Neural cell (in vitro differentiated cells): ENCODE results near the gene NIPSNAP2. TPM values are rescaled to one million over a fixed set of nuclear protein-coding genes. Genes with fewer than 3 reads are reported as not detected.

Experiments
- H2AFZ ChIP-seq: fragments of 200-600, 300-800 bp; sonication (generic), shearing (Covaris generic); 2 replicates; pipeline ENCODE4 v1.6.0; 2014; ENCODE audit warnings: low read depth, mild to moderate bottlenecking, antibody characterized with exemption, low read length, moderate library complexity
- H3F3A ChIP-seq: fragments of 200-600 bp; shearing (Covaris generic); 2 replicates; pipeline ENCODE4 v1.6.1; 2016; ENCODE audit warnings: mild to moderate bottlenecking, moderate library complexity, mixed read lengths, antibody characterized with exemption, low read length; ENCODE audit not compliant: insufficient read depth, poor library complexity, severe bottlenecking
- H3K27ac ChIP-seq: fragments of 200-600, 300-800 bp; sonication (generic), shearing (Covaris generic); 2 replicates; pipeline ENCODE4 v1.5.1; 2014; ENCODE audit warnings: mild to moderate bottlenecking, low read length, moderate library complexity
- H3K27me3 ChIP-seq: fragments of 300-800, 200-600 bp; sonication (generic), shearing (Covaris generic); 2 replicates; pipeline ENCODE4 v1.6.0; 2014; ENCODE audit warnings: mild to moderate bottlenecking, low read depth, low read length, moderate library complexity; ENCODE audit not compliant: insufficient read depth
- H3K36me3 ChIP-seq: fragments of 300-800, 200-600 bp; sonication (generic), shearing (Covaris generic); 2 replicates; pipeline ENCODE4 v1.5.1; 2014; ENCODE audit warnings: mild to moderate bottlenecking, antibody characterized with exemption, low read length, moderate library complexity; ENCODE audit not compliant: insufficient read depth
- H3K4me2 ChIP-seq: fragments of 300-800, 200-600 bp; sonication (generic), shearing (Covaris generic); 2 replicates; pipeline ENCODE4 v1.6.0; 2014; ENCODE audit warnings: mild to moderate bottlenecking, low read length
- H3K4me3 ChIP-seq: fragments of 300-800, 200-600 bp; sonication (generic), shearing (Covaris generic); 2 replicates; pipeline ENCODE4 v1.5.1; 2014; ENCODE audit warnings: mild to moderate bottlenecking, low read length, moderate library complexity
- H3K79me2 ChIP-seq: fragments of 200-600 bp; shearing (Covaris generic); replicated peaks from 2 replicates; pipeline ENCODE4 v1.6.0; 2014; ENCODE audit warnings: mild to moderate bottlenecking, low read length, moderate library complexity; ENCODE audit not compliant: insufficient read depth
- H3K9ac ChIP-seq: fragments of 300-800, 200-600 bp; sonication (generic), shearing (Covaris generic); 2 replicates; pipeline ENCODE4 v1.6.1; 2016; ENCODE audit warnings: mild to moderate bottlenecking, low read length, mixed read lengths
- H3K9me2 ChIP-seq: fragments of 200-600 bp; shearing (Covaris generic); 2 replicates; pipeline ENCODE4 v1.6.1; 2016; ENCODE audit warnings: mild to moderate bottlenecking, low read length, mixed read lengths; ENCODE audit not compliant: insufficient read depth
- H3K9me3 ChIP-seq: fragments of 200-600, 300-800 bp; sonication (generic), shearing (Covaris generic); 2 replicates; pipeline ENCODE4 v1.6.1; 2016; ENCODE audit warnings: mild to moderate bottlenecking, mixed run types, low read length, moderate library complexity, mixed read lengths
- H4K20me1 ChIP-seq: fragments of 200-600 bp; shearing (Covaris generic); 2 replicates; pipeline ENCODE4 v1.6.1; 2016; ENCODE audit warnings: mild to moderate bottlenecking, mixed run types; ENCODE audit not compliant: insufficient read depth
- CTCF ChIP-seq: fragments of 450-650 bp; IDR thresholded peaks from 2 replicates; pipeline ENCODE4 v1.5.1; 2014; ENCODE audit warnings: antibody characterized with exemption, mild to moderate bottlenecking, moderate library complexity; ENCODE audit not compliant: poor library complexity, severe bottlenecking
- EP300 ChIP-seq: fragments of 450-650 bp; conservative IDR thresholded peaks from 2 replicates; pipeline ENCODE4 v1.6.1; 2014; ENCODE audit warnings: antibody characterized with exemption, mild to moderate bottlenecking, moderate library complexity; ENCODE audit not compliant: poor library complexity, severe bottlenecking
- EZH2 ChIP-seq: fragments of 200-600, 300-800 bp; shearing (Covaris generic), sonication (generic); IDR thresholded peaks from 2 replicates; pipeline ENCODE4 v1.6.1; 2014; ENCODE audit warnings: antibody characterized with exemption, low read length, borderline replicate concordance, mild to moderate bottlenecking; ENCODE audit not compliant: insufficient read depth, poor library complexity, severe bottlenecking
- MXI1 ChIP-seq: fragments of 450-650 bp; conservative IDR thresholded peaks from 2 replicates; pipeline ENCODE4 v1.6.1; 2014; ENCODE audit warnings: antibody characterized with exemption, mild to moderate bottlenecking; ENCODE audit not compliant: poor library complexity, severe bottlenecking
- POLR2AphosphoS5 ChIP-seq: IDR thresholded peaks from 2 replicates; pipeline ENCODE4 v1.6.1; 2012
- RAD21 ChIP-seq: fragments of 450-650 bp; conservative IDR thresholded peaks from 2 replicates; pipeline ENCODE4 v1.6.1; 2014; ENCODE audit warnings: antibody characterized with exemption, mild to moderate bottlenecking, moderate library complexity
- REST ChIP-seq: IDR thresholded peaks from 2 replicates; pipeline ENCODE4 v1.6.1; 2012; ENCODE audit warnings: borderline replicate concordance
- SMC3 ChIP-seq: fragments of 450-650 bp; conservative IDR thresholded peaks from 2 replicates; pipeline ENCODE4 v1.6.1; 2014; ENCODE audit warnings: antibody characterized with exemption, mild to moderate bottlenecking, moderate library complexity; ENCODE audit not compliant: poor library complexity
- TAF1 ChIP-seq: IDR thresholded peaks from 2 replicates; pipeline ENCODE4 v1.6.1; 2012; ENCODE audit warnings: low read depth
- polyA plus RNA-seq: library from polyadenylated mRNA; depleted of rRNA; stranded (reverse); fragments of >200 nt; gene quantifications from 2 replicates; pipeline ENCODE4 v1.2.3, GENCODE V29; 2014

NIPSNAP2 gene
- polyA plus RNA-seq, 1 donor from 2014 or later, result 87.0 TPM

- H3F3A ChIP-seq, result no peaks in the 10 kb centered on the region
- no peak overlapping the region for H3K27ac ChIP-seq
- no peaks in the 10 kb centered on the region for H4K20me1 ChIP-seq
- no peak overlapping the region for H3K4me3 ChIP-seq
- H3K9me2 ChIP-seq, result no peaks in the 10 kb centered on the region
- H3K4me2 ChIP-seq, result no peak overlapping the region
- no peaks in the 10 kb centered on the region for H3K36me3 ChIP-seq
- H3K9me3 ChIP-seq, result no peaks in the 10 kb centered on the region
- no peaks in the 10 kb centered on the region for H3K27me3 ChIP-seq
- TF ChIP-seq REST (no peak), TAF1 (no peak), CTCF (no peak), RAD21 (no peak), EP300 (no peak)
- no peak overlapping the region for H2AFZ ChIP-seq
- H3K9ac ChIP-seq, result no peak overlapping the region
- no peaks in the 10 kb centered on the region for H3K79me2 ChIP-seq
These were observed 19.2 kb downstream of the NIPSNAP2 start for GRCh38 chr7:55983537-55983936.

- no peaks in the 10 kb centered on the region for H3K36me3 ChIP-seq
These were observed 28.0 kb downstream of the NIPSNAP2 start for GRCh38 chr7:55992346-55992745.

More at GRCh38 chr7:55992346-55992745, 28.0 kb downstream of the NIPSNAP2 start:
- Histone ChIP-seq H3K4me2 (no peak overlapping the region), H2AFZ (no peak overlapping the region), H3K9me2 (no peaks in the 10 kb centered on the region), H3K9ac (no peak overlapping the region), H3K27me3 (no peaks in the 10 kb centered on the region), H3K27ac (no peak overlapping the region), H3K79me2 (no peaks in the 10 kb centered on the region), H3K9me3 (no peaks in the 10 kb centered on the region), H4K20me1 (no peaks in the 10 kb centered on the region), H3K4me3 (no peak overlapping the region), H3F3A (no peaks in the 10 kb centered on the region)
- no peak for TF ChIP-seq POLR2AphosphoS5
- no peak for TF ChIP-seq TAF1
- TF ChIP-seq MXI1, result no peak
- TF ChIP-seq EP300, result no peak
- no peak for TF ChIP-seq EZH2
- no peak for TF ChIP-seq CTCF
- no peak for TF ChIP-seq RAD21
- TF ChIP-seq REST, result no peak
- TF ChIP-seq SMC3, result no peak
